GM18907 (cell line): ENCODE data around the gene ISL1.

ENCODE experiments used
- ATAC-seq: cut with Tn5 transposase; IDR thresholded peaks from one replicate; pipeline ENCODE4 v1.9.1; 2021; ENCODE audit warnings: mild to moderate bottlenecking, moderate library complexity; ENCODE audit not compliant: unreplicated experiment

Gene ISL1

DNA sequence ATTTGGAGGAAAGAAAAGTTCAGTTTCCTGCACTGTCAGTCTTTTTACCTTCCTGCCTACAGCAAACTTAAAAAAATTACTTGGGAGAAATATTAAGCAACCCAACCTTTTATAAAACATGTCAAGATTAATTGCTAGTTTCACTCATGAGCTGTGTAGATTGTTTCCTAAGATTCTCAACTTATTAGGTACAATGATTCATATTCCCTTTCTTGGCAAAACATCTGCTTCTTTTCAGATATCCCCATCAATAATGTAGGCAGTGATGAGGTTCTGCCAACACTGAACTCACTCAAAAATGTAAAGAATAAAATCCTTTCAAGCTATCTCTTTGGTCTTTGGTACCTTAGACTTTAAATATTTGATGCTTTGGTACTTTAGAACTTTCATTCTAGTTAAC, 56.0 kb downstream of the ISL1 start:
- no peak for ATAC-seq
